K562 (cell line): Measurements from ENCODE around the gene PHLDB3.

ENCODE experiments used
- ESRRA ChIP-seq: fragments of 450-650 bp; IDR thresholded peaks from 2 replicates; pipeline ENCODE4 v1.6.1; 2014; ENCODE audit warnings: low read depth, mild to moderate bottlenecking, moderate library complexity, borderline replicate concordance
- MAZ ChIP-seq, 2 experiments: fragments of 450-650 bp in 1 of 2; sonication (generic) in 1 of 2; formaldehyde crosslinking; IDR thresholded peaks in 1 of 2; conservative IDR thresholded peaks in 1 of 2; 2 replicates each; pipeline versions ENCODE4 v1.4.0 to v1.5.0; 2020; ENCODE audit warnings: mild to moderate bottlenecking in 1 of 2, missing genetic modification reagents in 1 of 2
- NR1H2 ChIP-seq: sonication (generic); formaldehyde crosslinking; IDR thresholded peaks from 2 replicates; pipeline ENCODE4 v1.4.0; 2020; ENCODE audit warnings: mild to moderate bottlenecking, missing genetic modification reagents
- POLR2A ChIP-seq: fragments of 450-650 bp; conservative IDR thresholded peaks from 2 replicates; pipeline ENCODE4 v1.6.1; 2016
- POLR3G ChIP-seq: IDR thresholded peaks from 2 replicates; pipeline ENCODE4 v1.6.1; 2011; ENCODE audit not compliant: insufficient read length, insufficient replicate concordance; ENCODE audit errors: extremely low read depth
- SAFB ChIP-seq: fragments of 200-400 bp; formaldehyde crosslinking; IDR thresholded peaks from 2 replicates; pipeline ENCODE4 v1.6.1; 2017; ENCODE audit warnings: low read depth, low read length, borderline replicate concordance
- ZBTB33 ChIP-seq: sonication (generic); formaldehyde crosslinking; IDR thresholded peaks from 2 replicates; pipeline ENCODE4 v1.8.1; 2023; ENCODE audit warnings: mild to moderate bottlenecking, missing genetic modification reagents
- ZHX1 ChIP-seq: fragments of 150-350 bp; conservative IDR thresholded peaks from 2 replicates; pipeline ENCODE4 v1.6.1; 2014; ENCODE audit warnings: low read length
- ZNF3 ChIP-seq: fragments of 250-450 bp; sonication (Bioruptor Pico); IDR thresholded peaks from 2 replicates; pipeline ENCODE4 v1.5.0; 2021; ENCODE audit warnings: mild to moderate bottlenecking, moderate library complexity

GRCh38 chr19:43478323-43478722 lies 26.2 kb downstream of the PHLDB3 start:
- TF ChIP-seq NR1H2 (no peak), SAFB (no peak), ESRRA (no peak), ZNF3 (CRISPR knock-in tag) (no peak), POLR3G (no peak), ZBTB33 (CRISPR knock-in tag) (no peak), POLR2A (no peak), ZHX1 (no peak), MAZ (CRISPR knock-in tag; conservative IDR thresholded peaks at IDR 0.05 in 1 of 2, IDR thresholded peaks at IDR 0.05 in 1 of 2) (no peak)
